ENCODE measurements around the gene CD86.

- TF ChIP-seq POLR3G (IDR thresholded peaks at IDR 0.05; ENCODE audit: extremely low read depth, insufficient read length, insufficient replicate concordance) (no peak), DMBX1 (CRISPR knock-in tag; IDR thresholded peaks at IDR 0.05; ENCODE audit: borderline replicate concordance) (no peak), KDM1A (IDR thresholded peaks at IDR 0.05) (no peak)
Measured at GRCh38 chr3:122031123-122031468, 24.1 kb upstream of the CD86 start.
